Camera-type eye (tissue), 1 donor: ENCODE results near the gene TPSG1. TPM values are rescaled to one million over a fixed set of nuclear protein-coding genes. Genes with fewer than 3 reads are reported as not detected.

Experiments
- total RNA-seq: library from RNA; depleted of rRNA; stranded (reverse); fragments of >200 nt; gene quantifications from one replicate; pipeline ENCODE4 v1.2.3, GENCODE V29; 2014

Gene TPSG1
- total RNA-seq, result not detected

GRCh38 chr16:1225051-1225451 lies at the start of gene TPSG1:
Gene TPSG1, minus strand, starts transcription at chr16:1225268. Its CDS starts 16 bp downstream, at chr16:1225252.

DNA sequence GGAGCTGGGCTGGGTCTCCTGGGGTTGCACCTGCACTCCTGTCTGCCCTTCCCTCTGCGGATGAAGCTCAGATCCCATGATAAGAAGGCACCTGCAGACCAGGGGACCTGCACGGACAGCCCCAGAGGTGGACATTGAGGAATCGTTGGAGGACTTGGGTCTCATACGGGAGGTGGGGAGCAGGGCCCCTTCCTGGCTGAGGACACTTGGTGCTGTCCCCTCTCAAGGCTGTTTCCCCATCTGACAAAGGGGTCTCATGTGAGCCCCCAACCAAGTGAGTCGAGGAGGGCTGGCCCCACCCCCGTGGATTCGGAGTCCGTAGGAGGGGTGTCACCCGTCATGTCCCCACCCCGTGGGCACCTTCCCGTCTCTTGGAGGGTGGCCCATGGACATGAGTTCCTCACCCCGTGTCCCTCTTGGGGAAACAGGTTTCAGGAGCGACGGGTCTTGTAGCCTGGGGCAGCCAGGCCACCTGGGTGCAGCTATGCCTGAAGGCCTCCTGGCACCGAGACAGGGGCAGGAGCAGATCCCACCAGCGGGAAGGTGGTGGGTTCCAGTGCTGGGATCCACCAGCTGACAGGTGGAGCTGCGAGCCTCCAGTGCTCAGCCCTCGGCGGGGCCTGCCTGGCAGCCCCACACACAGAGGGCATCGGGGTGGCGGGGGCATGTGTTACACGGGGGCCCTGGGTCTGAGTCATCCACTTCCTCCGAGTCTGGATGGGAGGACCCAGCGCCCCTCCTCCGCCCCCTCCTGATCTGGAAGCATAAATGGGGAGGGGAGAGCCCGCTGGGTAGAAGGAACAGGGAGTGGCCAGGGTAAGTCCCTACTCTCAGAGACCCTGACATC lies 30.4 kb upstream of the TPSG1 start, which contains the start of gene TPSD1:
Gene TPSD1, plus strand, starts transcription at position 794 of the 847 bp plus-strand sequence. CDS start 212 bp downstream, outside the sequence.

GRCh38 chr16:1240436-1240835 lies 15.4 kb upstream of the TPSG1 start, which contains the start of gene TPSAB1:
Gene TPSAB1, plus strand, starts transcription at chr16:1240705. Its CDS starts 234 bp downstream, at chr16:1240939.

DNA sequence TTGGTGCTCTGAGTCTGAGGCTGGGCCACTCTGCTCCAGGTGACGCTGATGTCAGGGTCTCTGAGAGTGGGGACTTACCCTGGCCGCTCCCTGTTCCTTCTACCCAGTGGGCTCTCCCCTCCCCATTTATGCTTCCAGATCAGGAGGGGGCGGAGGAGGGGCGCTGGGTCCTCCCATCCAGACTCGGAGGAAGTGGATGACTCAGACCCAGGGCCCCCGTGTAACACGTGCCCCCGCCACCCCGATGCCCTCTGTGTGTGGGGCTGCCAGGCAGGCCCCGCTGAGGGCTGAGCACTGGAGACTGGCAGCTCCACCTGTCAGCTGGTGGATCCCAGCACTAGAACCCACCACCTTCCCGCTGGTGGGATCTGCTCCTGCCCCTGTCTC lies 5.0 kb upstream of the TPSG1 start, which contains the start of gene TPSB2:
Gene TPSB2, minus strand, starts transcription at position 101 of the 387 bp plus-strand sequence. CDS start 233 bp downstream, outside the sequence.

Other genes starting within 250 kb of the TPSG1 start
- gene SOX8, start 243.5 kb downstream of the TPSG1 start, total RNA-seq, result 58.4 TPM
- 2.4 TPM for gene SSTR5, start 152.5 kb downstream of the TPSG1 start, total RNA-seq
- 0.22 TPM for gene C1QTNF8, start 129.0 kb downstream of the TPSG1 start, total RNA-seq
- gene CACNA1H, start 72.2 kb downstream of the TPSG1 start, total RNA-seq, result 26.6 TPM
- gene TPSB2, start 4.9 kb upstream of the TPSG1 start, total RNA-seq, result 5.2 TPM
- gene TPSAB1, start 15.4 kb upstream of the TPSG1 start, total RNA-seq, result 3.4 TPM
- 0.66 TPM for gene TPSD1, start 30.8 kb upstream of the TPSG1 start, total RNA-seq
- gene UBE2I, start 84.4 kb upstream of the TPSG1 start, total RNA-seq, result 94.8 TPM
- gene BAIAP3, start 108.4 kb upstream of the TPSG1 start, total RNA-seq, result 9.3 TPM
- gene TSR3, start 126.6 kb upstream of the TPSG1 start, total RNA-seq, result 41.5 TPM
- gene GNPTG, start 126.7 kb upstream of the TPSG1 start, total RNA-seq, result 40.4 TPM
- 32.5 TPM for gene UNKL, start 189.4 kb upstream of the TPSG1 start, total RNA-seq
- gene UQCC4, start 195.5 kb upstream of the TPSG1 start, total RNA-seq, result 10.7 TPM
- gene PERCC1, start 205.8 kb upstream of the TPSG1 start, total RNA-seq, result 6.9 TPM
- 0.49 TPM for gene CCDC154, start 219.3 kb upstream of the TPSG1 start, total RNA-seq
- 47.9 TPM for gene CLCN7, start 249.8 kb upstream of the TPSG1 start, total RNA-seq